DMS53 treated with DMSO at 0.1 percent for 48 hours (cell line): ENCODE results near the gene APOL4.
"Not testable (repeated sequence)": the region's sequence is repeated elsewhere in the genome, so short reads cannot be mapped to it uniquely, and the experiment has no call there.

Experiments used
- DNase-seq: peaks from one replicate; lab custom pipeline; 2025; ENCODE audit not compliant: unreplicated experiment; lab: John Stamatoyannopoulos, UW

Gene APOL4

DNA sequence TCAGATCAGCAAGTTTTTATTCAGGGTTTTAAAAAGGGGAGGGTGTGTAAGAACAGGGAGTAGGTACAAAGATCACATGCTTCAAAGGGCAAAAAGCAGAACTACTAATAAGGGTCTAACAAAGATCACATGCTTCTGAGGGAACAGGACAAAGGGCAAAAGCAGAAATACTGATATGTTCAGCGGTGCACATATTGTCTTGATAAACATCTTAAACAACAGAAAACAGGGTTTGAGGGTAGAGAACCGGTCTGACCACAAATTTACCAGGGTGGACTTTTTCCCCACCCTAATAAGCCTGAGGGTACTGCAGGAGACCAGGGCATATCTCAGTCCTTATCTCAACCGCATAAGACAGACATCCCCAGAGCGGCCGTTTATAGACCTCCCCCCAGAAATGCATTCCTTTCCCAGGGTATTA, 7.9 kb upstream of the APOL4 start:
- not testable (repeated sequence) for DNase-seq

DNA sequence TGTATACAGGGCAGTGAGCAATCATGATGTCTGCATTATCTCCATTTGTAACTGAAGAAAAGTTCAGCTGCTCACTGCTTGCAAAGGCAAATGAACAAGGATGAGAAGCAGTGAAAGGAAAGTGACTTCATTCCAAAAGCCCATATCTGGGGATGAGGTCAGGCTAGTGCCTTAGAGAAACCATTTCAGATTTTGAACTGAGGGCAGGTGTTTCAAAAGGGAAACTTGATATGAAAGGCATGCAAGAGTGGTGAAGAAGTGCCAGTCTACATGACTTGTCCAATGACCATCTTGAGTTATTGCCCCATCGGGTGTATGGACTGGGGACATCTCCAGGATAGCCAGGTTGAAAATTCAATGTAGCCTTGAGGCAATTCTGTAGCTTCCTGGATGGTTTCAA, 7.3 kb upstream of the APOL4 start:
- no peak for DNase-seq

DNA sequence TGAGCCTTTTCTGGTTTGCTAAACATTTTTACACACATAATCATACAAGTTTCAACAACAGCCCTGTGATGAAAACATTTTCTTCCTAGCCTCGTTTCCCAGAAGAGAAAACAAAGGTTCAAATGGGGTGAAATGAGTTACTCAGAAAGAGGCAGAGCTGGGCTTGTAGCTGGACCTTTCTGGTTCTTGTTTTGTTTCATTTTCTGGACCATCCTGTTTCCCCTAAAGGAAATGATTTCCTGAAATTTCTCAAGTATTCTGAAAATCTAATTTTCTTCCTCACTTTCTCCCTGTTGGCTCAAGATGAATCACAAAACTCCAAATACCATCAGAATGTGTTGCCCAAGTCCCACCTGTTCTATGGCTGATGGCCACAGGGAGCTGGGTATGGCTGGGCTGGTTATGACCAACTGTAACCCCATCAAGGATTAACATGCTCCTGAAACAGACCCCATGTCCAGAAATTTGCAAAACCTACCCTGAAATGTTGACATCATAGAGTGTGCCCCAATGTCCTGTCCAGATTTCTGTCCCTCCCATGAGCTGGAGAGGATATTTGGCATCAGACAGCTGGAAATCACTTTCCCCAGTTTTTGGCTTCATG, 6.7 kb upstream of the APOL4 start:
- no peak for DNase-seq

DNA sequence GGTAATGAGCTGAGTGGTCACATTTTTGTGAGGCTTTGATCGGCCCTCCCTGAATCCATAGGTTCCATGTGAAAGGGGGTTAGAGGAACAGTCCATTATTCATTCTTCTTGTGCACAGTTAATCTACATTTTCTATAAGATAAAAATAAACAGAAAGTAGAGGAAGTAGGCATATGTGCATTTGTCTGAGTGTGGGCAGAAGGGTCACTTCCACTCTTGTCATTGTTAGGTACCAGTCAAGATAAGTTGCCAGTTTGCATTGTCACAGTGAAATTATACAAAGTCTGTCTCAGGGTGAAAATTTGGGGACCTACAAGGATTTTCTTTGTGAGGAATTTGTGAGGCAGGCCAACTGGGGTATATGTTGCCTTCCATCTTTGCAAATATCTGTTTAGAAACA, 4.6 kb upstream of the APOL4 start:
- DNase-seq, result no peak

DNA sequence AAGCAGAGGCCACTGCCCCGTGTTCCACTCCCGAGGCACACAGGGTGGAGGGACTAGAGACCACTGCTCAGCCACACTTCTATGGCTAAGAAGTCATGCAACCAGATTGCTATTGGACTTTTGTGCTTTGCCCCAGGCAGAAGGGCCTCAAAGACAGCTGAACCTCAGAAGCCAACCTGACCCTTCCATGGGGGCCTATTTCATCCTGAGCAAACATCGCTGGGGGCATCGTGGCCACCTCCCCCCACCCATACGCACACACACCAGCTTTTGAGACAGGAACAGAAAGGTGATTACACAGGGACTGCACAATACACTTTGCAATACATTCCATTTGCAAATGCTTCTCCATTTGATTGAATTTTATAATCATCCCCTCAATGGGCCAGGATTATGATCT, 4.0 kb upstream of the APOL4 start:
- DNase-seq, result not testable (repeated sequence)

DNA sequence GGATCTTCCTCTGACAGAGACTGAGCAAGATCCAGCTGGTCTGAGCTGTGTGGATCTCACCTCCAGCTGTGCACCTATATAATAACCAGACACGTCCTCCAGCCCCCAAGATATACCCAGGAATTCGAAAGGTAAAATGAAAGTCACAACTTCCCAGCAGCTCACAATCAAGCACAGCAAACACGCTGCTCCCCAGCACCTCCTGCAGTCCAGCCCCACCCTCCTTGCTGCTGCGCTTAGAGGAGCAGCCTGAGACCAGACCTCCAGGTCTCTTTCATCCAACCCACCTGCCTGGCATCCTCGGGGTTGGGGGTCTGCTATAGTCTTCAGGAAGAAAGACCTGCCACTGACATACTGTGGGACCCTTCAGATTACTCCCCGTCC, 3.0 kb upstream of the APOL4 start:
- DNase-seq, result no peak

DNA sequence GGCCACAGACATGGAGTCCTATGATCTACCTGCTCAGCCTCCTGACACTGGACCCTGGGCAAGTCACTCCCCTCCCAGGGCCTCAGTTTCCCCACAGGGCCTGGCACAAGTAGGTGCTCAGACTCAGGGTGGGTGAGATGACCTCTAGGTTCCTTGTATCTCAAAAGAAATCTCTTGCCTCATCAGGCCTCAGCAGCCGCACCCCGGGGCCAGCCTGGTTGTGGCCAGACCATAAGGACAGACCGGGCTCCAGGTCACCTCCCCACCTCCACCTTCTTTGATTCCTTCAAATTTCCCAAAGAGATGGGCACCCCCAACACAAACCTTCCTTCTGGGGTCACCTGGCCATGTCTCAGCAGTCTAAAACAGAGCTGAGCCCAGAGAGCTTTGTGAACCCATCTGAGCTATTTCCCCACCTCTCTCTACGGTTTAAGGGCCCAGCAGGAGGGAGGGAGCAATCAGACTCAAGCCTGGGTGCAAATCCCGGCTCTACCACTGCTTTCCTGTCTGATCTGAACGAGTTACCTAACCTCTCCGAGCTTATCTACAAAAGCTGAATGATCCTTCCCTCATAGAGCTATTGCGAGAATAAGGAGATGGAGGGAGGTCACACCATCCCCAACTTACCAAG, 2.5 kb upstream of the APOL4 start:
- no peak for DNase-seq

DNA sequence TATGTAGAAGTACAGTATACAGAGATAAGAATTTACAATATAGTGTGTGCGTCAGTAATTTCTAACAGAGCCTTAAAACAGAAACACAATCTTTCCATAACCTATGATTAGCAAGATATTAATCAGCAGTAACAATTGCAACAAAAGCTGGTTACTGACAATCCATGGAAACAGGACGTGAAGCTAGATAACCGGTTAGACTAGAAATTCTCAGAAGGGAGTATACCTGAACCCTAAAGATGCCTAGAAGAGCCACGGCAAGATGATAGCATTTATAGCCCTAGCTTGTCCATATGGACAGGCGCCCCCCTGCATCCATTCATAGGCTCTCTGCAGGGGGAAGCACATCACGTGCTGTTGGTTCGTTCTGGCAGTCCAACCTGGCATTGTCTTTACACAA, 1.8 kb upstream of the APOL4 start:
- DNase-seq, result not testable (repeated sequence)

DNA sequence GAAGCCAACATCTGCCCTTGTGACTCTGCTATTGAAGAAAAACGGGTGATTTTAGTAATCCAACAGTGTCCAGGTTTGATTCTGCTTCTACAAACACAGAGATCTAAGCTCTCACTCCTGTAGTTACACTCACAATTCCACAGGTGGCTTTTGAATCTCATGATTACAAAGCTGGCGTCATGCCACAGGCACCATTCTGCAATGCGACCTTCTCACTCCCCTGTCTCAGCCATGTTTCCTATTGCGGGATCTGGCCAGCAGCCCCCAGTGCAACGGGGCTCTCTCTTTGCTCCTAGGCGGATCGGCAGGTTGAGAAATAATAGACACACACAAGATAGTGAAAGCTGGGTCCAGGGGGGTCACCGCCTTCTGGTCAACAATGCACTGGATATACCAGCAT, 1.3 kb upstream of the APOL4 start:
- not testable (repeated sequence) for DNase-seq

DNA sequence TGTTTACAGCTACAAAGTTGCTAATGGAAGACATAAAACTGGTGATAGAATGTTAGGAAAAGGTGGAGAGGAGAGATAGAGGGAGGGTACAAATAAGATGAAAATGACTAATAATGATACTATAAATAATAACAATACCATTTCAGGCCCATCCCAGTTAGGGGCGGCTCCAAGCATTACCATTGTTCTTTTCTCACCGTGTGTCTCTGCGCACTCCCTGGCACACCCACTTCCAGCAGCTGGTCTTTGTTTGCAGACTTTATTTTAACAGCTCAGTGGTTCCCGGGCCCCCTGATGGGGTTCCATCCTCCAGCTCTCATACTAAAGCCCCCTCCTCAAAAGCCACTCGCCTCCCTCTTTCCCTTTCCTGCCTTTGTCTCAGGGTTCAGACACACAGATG, 584 bp downstream of the APOL4 start:
- not testable (repeated sequence) for DNase-seq

DNA sequence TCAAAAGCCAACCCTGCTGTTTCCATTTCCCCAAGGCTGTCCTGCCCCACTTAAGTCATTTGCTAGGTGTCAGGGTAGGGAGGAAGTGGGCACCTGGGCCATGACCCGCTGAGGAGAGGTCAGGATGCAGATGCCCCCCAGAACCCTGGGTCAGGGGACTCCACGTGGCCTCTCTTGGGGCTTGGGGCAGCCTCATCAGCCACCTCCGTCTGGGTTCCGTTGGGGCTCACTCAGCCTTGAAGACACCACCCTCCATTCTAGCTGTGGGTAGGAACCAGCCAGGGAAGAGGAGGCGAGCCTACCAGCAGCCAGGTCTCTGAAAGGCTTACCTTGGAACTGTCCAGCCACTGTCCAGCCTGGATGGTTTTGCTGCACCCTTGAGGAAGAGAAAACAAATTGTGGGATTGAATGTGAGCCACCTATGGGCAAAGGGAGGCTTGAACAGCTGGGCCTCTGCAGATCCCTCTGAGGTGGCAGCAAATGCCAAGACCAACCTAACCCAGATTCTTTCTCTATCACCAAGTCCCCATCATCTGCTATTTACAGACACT, 2.5 kb downstream of the APOL4 start:
- DNase-seq, result no peak

DNA sequence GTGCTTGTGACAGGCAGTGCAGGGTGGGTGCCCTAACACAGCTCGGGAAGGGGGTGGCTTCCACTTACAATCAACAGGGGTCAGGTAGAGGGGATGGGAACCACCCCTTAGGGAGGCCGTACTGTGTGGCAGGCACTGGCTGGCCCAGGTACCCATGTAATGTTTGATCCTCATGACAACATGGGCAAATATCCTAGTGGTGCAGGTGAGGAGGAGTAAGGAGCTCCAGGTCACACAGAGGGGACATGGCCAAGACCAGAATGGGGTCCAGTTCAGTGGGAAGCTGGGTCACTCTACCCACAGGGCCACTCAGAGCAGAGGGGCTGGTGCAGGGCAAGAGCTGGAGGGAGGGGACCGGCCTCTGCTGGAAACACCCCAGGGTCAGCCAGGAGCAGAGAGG, 3.1 kb downstream of the APOL4 start:
- DNase-seq, result no peak

DNA sequence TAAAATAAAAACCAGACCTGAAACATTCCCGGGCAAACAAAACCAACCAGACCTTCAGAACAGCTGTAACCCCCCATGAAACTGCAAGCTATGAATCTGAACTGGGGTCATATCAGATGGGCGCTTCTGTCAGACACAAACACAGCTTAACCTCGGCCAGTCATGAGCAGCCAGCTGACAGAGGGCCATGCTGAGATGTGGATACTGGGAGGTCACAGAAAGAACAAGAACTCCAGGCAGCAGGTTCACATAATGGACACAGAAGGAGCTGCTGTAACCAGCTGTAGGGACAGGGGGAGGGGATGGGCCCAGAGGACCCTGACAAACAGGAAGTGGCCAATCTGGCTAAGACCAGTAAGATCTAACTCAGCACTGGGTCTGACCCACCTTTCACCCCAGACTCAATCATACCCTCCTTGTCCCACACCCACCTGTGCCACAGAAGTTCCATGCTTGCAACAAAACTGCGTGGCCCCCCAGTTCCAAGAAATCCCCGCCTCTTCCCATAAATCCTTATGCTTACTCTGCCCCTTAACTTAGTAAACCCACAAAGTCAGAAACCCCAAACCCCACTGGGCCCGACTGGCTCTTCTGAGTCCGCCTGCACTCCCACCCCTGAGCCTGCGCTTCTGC, 4.0 kb downstream of the APOL4 start:
- no peak for DNase-seq

DNA sequence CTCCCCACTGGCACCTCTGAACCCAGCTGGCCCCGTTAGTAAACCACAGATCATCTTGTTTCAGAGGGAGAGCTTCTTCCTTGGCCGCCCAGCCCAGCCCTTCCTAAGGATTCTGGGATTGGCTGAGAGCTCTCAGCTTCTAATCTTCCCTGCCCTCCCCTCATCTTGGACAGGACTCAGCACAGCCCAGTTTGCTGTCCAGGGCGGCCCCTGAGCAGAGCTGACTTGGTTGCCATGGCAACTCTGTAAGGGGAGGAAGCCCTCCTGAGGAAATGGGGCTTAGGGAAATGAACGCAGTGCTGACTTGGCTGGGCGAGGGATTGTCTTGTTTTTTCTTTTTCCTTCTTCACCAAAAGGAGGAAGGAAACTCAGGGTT, 4.6 kb downstream of the APOL4 start:
- DNase-seq, result no peak

DNA sequence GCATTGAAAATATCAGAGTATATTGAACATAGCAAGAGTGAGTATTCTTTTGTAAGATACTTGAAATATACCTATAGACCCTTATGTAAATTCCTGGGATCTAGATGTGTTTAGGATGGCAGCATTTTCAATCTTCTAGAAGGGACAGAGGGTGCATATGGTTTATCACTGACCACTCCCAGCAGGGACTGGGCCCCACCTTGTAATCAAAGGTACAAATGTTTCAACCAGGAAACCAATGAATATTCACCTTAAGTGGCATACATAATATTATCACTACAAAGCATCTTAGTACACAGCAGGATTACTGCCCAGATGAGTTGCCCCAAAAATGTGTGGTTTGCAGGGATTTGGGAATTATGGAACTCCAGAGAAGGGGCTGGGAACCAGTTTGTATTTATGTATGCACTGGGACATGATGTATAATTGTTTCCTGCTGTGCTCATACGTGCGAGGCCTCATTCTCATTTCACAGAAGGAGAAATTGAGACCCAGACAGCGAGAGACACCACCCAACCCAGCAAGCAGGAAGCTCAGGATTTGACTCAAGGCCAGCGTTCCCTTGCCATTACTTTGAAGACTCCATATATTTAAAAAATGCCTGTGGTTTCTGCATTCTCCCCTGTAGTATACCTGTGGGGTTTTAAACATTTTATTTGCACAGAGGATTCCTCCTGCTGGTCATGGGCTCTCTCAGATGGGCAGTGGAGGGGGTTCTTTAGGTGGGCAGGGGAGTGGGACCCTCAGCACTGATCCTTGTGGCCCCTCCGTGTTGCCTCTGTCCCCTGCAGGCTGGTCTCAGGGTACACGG, 5.2 kb downstream of the APOL4 start:
- no peak for DNase-seq

DNA sequence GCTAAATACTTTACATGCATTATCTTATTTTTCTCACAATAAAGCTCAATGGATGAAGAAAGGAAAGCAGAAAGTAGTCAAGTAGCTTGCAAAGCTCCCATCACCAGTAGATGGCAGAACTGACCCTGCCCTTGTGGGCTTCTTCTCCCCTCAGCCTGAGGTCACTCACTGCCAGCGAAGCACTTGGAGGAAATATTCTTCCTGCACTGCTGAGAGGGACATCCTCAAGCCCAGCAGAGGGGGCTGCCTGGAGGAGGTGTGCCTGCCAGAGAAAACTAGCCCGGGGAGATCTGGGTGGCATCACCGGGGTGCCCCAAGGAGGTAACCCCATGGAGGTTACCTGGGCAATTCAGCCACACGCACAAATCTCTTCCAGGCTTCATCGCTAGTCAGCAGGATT, 6.6 kb downstream of the APOL4 start:
- DNase-seq, result no peak

DNA sequence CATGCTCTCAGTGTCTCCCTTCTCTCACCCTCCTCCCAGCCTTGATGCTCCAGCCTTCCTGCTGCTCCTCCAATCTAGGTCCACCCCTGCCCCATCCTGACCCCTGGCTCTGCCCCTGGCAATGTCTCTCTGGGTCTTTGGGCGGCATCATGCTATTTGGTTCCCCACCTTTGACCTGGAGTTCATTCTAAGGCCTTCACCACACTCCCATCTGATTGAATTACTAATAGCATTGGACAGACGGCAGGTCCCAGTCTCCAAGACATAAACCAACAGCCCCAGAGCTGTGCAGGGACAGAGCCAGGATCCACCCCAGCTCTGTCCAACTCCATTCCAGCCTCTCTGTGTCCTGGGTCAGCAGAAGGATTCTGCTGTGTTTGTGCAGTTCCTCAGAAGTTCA, 7.2 kb downstream of the APOL4 start:
- no peak for DNase-seq

DNA sequence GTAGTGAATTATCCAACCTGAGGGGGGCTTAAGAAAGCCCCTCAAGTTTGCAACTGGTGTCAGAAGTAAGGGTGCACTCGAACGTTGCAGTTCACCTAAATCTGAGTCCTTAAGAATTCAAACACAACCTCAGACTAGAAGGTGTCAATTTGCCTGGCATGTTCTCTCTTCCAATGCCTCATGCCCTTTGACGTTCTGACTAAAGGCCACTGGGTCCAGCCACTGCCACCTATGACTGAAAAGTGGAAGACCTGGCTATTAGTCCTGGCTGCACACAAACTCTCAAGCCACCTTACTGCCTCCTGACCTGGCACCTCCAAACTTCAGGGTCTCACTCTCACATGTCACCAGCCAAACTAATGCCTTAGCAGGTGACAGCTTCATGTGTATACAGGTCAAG, 8.0 kb downstream of the APOL4 start:
- no peak for DNase-seq

DNA sequence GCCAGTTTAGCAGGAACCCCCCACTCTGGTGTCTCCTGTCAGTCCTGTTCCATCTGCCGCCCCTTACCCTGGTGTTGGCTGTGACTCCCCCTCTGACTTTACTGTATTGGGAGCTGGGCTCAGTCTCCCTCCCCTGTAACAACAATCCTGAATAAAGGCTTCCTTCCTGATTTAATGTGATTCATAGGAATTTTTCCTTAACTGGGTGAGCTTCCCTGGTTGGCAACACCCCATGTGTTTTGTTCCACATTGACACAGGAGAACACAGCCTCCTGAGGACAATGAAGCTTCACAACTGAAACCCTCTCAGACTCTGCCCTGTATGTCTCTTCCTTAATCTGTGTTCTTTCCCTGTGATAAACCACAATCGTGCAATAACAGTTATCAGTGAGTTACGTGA, 8.4 kb downstream of the APOL4 start:
- no peak for DNase-seq

DNA sequence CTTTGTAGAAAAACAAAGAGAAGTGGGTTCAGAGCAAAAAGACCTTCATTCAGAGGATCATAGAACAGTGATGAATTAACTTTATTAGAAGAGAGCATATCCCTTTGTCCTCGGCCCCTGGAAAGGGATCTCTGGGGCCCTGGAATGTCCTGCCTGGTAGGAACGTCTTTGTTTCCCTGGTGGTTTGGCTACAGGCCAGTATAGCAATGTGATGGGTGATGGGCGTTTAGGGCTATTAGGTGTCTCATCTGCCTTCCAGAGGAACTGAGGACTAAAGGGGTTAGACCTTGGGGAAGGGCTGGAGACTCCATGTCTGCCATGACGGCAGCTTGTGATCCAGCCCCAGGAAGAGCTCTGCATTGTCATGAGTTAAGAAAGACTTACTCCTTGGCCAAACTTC, 9.1 kb downstream of the APOL4 start:
- no peak for DNase-seq

DNA sequence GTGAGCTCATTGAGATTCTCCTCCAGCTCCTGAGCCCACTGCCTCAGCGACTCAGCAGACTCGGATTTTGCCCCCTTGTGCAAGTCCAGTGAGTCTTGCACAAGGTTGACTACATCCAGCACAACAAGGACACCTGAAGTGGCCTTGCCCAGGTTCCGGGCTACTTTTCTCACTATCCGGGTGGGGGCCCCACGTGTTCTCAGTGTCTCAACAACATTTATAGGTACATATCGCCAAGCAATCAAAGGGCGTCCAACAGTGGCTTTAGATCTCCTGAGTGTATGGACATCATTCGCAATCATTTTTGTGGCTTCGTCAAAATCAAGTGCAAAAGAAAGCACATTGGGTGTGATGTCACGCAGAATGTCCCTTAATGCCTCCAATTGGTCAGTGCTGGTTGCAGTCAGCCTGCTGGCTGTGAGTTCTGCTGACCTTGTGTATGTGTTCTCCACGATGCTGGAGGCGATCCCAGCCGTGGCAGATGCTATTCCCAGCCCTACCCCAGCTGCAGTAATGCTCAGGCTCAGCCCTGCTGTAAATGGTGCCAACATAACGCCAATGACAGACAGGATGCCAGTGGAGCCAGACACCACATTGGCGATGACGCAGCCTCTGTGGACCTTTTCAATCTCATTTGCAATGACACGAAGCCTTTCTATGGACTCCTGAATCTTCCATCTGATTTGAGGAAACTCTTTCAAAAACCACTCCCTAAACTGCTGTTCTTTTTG, 10.3 kb downstream of the APOL4 start:
- DNase-seq, result no peak
